ENCODE results near the gene ADGRG6.

ADGRG6 gene

GRCh38 chr6:142374091-142374770 is 72.4 kb downstream of the ADGRG6 start:
- DNase-seq (ENCODE audit: insufficient read length, low spot score) (no peak), FAIRE-seq (no peak)
- TF ChIP-seq CTCF (IDR thresholded peaks at IDR 0.05; ENCODE audit: insufficient read depth, missing control alignments): no peak

GRCh38 chr6:142374965-142375733 is 73.3 kb downstream of the ADGRG6 start:
- DNase-seq (ENCODE audit: insufficient read length, low spot score): no peak
- no peak for FAIRE-seq

GRCh38 chr6:142376115-142376514 is 74.3 kb downstream of the ADGRG6 start:
- no peak for DNase-seq (ENCODE audit: insufficient read length, low spot score)
- no peak for TF ChIP-seq CTCF (IDR thresholded peaks at IDR 0.05; ENCODE audit: insufficient read depth, missing control alignments)
- FAIRE-seq: no peak

More at GRCh38 chr6:142374965-142375733, 73.3 kb downstream of the ADGRG6 start:
- TF ChIP-seq CTCF (IDR thresholded peaks at IDR 0.05; ENCODE audit: insufficient read depth, missing control alignments): no peak

GRCh38 chr6:142376800-142377496 is 75.1 kb downstream of the ADGRG6 start:
- no peak for FAIRE-seq
- TF ChIP-seq CTCF (IDR thresholded peaks at IDR 0.05; ENCODE audit: insufficient read depth, missing control alignments): no peak
- DNase-seq (ENCODE audit: insufficient read length, low spot score): no peak

GRCh38 chr6:142377497-142377848 is 75.7 kb downstream of the ADGRG6 start:
- TF ChIP-seq CTCF (IDR thresholded peaks at IDR 0.05; ENCODE audit: insufficient read depth, missing control alignments): no peak
- DNase-seq (ENCODE audit: insufficient read length, low spot score) (no peak), FAIRE-seq (no peak)

- FAIRE-seq: no peak
- no peak for DNase-seq (ENCODE audit: insufficient read length, low spot score)
- TF ChIP-seq CTCF (IDR thresholded peaks at IDR 0.05; ENCODE audit: insufficient read depth, missing control alignments): no peak
Measured at GRCh38 chr6:142378138-142378875, 76.5 kb downstream of the ADGRG6 start.

Data from D721Med (cell line).